Kidney capillary endothelial cell (primary cell): ENCODE results near the gene MLPH.

Source experiments
- DNase-seq: peaks from one replicate; pipeline ENCODE4 v3.0.0-alpha.2; 2018; ENCODE audit warnings: low spot score

The MLPH gene

GRCh38 chr2:237486819-237487448 is at the start of gene MLPH:
TSS of gene MLPH (plus strand) at chr2:237487251. CDS start at chr2:237493427, 6,176 bp downstream.
- no peak for DNase-seq

- no peak for DNase-seq
These were observed 49.5 kb upstream of the MLPH start for GRCh38 chr2:237437566-237437965.

GRCh38 chr2:237438080-237438940 is 48.7 kb upstream of the MLPH start:
- DNase-seq: no peak

GRCh38 chr2:237440819-237441281 is 46.2 kb upstream of the MLPH start:
- DNase-seq: no peak

- no peak for DNase-seq
These were observed 45.3 kb upstream of the MLPH start for GRCh38 chr2:237441605-237442274.

GRCh38 chr2:237444071-237444470 is 43.0 kb upstream of the MLPH start:
- no peak for DNase-seq

GRCh38 chr2:237445611-237446337 is 41.3 kb upstream of the MLPH start:
- DNase-seq: no peak

GRCh38 chr2:237446338-237446665 is 40.7 kb upstream of the MLPH start:
- no peak for DNase-seq

- DNase-seq: no peak
These were observed 39.6 kb upstream of the MLPH start for GRCh38 chr2:237447496-237447895.

GRCh38 chr2:237448171-237448570 is 38.9 kb upstream of the MLPH start:
- DNase-seq: no peak

GRCh38 chr2:237448626-237449025 is 38.4 kb upstream of the MLPH start:
- DNase-seq: no peak

- peak; percentile 33 for DNase-seq
These were observed 37.7 kb upstream of the MLPH start for GRCh38 chr2:237449193-237449881.

- DNase-seq: no peak
These were observed 36.9 kb upstream of the MLPH start for GRCh38 chr2:237450108-237450507.

GRCh38 chr2:237450583-237450982 is 36.5 kb upstream of the MLPH start:
- no peak for DNase-seq

- DNase-seq: no peak
These were observed 35.2 kb upstream of the MLPH start for GRCh38 chr2:237451643-237452469.

GRCh38 chr2:237452861-237453260 is 34.2 kb upstream of the MLPH start:
- DNase-seq: no peak

- no peak for DNase-seq
These were observed 33.4 kb upstream of the MLPH start for GRCh38 chr2:237453671-237454070.

GRCh38 chr2:237455764-237456163 is 31.3 kb upstream of the MLPH start:
- DNase-seq: no peak

- DNase-seq: no peak
These were observed 30.7 kb upstream of the MLPH start for GRCh38 chr2:237456200-237456843.

- DNase-seq: no peak
These were observed 29.6 kb upstream of the MLPH start for GRCh38 chr2:237457388-237457941.
